T47D (cell line): ENCODE results near the gene COMMD1.
"Not testable (repeated sequence)": the region's sequence is repeated elsewhere in the genome, so short reads cannot be mapped to it uniquely, and the experiment has no call there.

Experiments used
- DNase-seq, 2 experiments: peaks; one replicate each; pipeline versions ENCODE4 v3.0.0 to v3.0.0-alpha.2; 2011 to 2012; ENCODE audit warnings: low read depth in 1 of 2, low spot score in 1 of 2
- JUND ChIP-seq: IDR thresholded peaks from 2 replicates; pipeline ENCODE4 v1.6.1; 2012; ENCODE audit warnings: low read depth
- in situ Hi-C: cut with HindIII; loops from 2 replicates; pipeline ENCODE4 v1.10.0; 2016; ENCODE audit warnings: low sequenced_read_pairs, low pct_unique_long_range_greater_than_20kb

COMMD1 gene

DNA sequence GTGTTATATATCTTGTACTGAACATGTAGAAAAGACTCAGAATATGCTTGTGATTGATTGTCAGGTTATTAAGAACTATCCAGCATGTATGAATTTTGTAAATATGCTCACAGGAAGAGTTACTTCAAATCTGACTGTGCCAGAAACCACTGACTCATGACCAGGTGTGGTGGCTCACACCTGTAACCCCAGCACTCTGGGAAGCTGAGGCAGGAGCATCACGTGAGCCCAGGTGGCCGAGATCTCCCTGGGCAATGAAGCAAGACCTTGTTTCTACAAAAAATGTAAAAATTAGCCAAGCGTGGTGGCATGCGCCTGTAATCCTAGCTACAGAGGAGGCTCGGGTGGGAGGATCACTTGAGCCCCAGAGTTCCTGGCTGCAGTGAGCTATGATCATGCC is 126.6 kb downstream of the COMMD1 start:
- no peak for DNase-seq
- TF ChIP-seq JUND = no peak
- in situ Hi-C loops = no loop called here

DNA sequence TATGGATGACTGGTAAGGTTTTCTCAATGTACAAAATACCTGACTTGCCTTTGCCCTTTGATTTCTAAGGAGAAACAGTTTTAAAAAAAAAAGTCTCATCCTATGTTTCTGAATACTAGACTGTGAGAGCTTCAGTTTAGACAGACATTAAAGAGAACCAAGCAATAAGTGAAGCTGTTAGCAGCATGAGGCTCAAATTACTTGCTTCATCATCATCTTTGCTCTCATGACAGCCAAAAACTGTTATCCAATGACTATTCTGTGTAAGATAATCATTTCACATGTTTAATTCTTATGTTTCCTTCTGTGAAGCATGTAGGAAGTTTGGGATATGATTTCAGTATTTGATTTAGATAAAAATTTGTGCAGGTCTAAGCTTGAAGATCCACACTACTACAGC is 129.2 kb downstream of the COMMD1 start:
- TF ChIP-seq JUND = no peak
- no peak for DNase-seq
- in situ Hi-C loops = no loop called here

DNA sequence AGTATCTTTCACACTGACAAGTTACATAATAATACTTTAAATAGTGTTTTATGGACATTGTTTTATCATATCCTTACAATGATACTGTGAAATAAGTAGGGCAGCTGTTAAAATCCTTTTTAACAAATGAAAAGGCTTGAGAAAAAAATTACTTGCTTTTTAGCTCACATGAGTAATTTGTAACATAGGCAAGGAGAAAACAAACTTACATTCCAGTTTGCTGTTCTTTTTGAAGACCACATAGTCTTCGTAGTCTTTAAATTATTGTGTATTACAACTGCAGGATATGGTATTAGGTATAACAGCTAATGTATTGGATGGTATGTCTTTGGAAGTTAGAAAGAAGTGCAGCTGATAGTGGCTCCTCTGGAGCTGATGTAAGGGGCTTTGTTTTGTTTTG is 130.8 kb downstream of the COMMD1 start:
- in situ Hi-C loops = no loop called here
- no peak for TF ChIP-seq JUND
- DNase-seq = no peak

DNA sequence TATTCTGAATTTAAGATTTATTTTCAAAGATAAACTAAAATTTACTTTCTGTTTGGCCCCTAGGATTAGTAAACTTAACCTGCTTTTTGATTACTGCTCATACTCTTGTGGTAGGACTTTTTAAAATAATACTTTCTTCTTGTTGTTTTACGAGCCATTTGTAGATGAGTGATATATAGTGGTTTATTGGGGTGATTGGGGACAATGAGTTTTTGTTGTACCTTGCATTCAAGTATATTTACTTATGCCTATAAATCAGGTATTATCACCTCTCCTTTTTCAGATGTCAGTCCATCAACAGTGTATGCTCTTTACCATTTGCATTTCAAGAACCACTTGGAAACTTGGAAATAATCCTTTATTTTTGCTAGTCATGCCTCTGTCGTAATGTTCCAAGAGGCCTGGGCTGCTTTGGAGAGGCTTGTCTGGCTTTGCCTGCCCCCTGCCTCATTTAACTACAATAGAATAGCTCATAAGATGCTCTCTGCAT is 131.3 kb downstream of the COMMD1 start:
- in situ Hi-C loops = no loop called here
- DNase-seq = no peak
- no peak for TF ChIP-seq JUND

DNA sequence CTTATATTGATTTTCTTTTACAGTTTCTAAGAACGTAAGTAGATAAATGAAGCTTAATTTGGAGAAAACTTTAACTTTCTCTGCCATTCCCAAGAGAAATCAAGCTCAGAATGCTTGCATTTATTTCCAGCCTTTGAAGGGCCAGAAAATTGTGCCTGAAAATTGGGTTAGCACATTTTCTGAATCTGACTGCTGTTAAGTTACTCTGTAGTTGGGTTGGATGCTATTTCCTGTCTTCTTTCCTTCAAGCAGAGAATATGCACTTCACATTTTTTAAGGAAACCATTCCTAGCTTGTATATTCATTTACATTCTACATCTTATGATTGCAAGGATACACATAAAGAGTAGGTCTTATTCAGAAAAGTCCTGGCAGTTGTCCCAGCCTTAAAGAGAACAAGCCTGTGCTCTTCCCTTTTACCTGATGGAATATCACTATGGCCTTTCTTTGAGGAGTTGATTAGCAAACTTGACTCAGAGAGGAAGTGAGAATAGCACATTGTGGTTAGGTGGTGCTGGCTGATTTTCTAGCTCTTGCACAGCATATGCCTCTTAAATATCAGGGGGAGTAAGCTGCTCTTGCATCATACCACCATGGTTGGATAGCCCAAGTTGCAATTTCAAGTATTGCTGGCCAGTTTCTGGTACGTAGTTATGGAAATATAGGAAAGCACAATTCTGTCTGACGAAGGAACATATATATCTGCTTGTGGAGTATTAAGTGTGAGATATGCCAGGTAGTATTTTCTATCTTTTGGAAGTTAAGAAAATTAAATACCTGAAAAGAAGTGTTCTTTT is 133.7 kb downstream of the COMMD1 start:
- TF ChIP-seq JUND = no peak
- in situ Hi-C loops = no loop called here
- no peak for DNase-seq

DNA sequence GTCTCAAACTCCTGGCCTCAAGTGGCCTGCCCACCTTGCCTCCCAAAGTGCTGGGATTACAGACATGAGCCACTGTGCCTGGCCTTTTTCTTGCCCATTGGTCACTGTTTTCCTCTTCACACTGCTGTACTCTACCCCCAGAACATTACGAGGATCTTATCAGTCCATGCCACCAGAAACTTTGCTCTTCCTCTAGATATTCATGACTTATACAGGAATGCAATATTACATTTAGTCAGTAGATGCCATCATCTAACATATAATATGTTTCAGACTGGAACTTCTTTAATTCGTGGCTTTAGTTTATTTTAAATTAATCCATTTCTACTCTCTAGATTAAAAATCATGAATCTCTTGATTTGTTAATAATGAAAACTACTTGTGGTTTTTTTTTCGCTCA is 135.5 kb downstream of the COMMD1 start:
- no peak for DNase-seq
- in situ Hi-C loops = no loop called here
- no peak for TF ChIP-seq JUND

DNA sequence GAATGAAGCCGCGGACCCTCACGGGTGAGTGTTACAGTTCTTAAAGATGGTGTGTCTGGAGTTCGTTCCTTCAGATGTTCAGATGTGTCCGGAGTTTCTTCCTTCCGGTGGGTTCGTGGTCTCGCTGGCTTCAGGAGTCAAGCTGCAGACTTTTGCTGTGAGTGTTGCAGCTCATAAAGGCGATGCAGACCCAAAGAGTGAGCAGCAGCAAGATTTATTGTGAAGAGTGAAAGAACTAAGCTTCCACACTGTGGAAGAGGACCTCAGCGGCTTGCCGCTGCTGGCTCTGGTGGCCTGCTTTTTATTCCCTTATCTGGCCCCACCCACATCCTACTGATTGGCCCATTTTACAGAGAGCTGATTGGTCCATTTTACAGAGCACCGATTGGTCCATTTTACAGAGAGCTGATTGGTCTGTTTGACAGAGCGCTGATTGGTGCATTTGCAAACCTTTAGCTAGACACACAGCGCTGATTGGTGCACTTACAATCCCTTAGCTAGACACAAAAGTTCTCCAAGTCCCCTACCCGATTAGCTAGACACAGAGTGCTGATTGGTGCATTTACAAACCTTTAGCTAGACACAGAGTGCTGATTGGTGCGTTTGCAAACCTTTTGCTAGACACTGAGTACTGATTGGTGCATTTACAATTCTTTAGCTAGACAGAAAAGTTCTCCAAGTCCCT is 136.4 kb downstream of the COMMD1 start:
- DNase-seq, in situ Hi-C loops: not testable (repeated sequence)

DNA sequence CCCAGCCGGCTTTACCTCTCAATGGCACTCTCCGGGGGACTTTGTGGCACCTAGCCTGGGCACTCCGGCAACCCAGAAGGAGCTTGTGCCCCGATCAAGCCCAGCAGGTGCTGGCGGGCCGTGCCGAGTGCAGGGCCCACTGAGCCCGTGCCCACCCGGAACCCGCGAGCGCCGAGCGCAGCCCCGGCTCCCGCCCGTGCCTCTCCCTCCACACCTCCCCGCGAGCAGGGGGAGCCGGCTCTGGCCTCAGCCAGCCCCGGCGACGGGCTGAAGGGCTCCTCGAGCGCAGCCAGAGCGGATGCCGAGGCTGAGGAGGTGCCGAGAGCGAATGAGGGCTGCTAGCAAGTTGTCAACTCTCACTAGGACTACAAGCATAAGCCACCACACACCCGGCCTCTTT is 136.9 kb downstream of the COMMD1 start:
- DNase-seq = no peak
- no peak for TF ChIP-seq JUND
- in situ Hi-C loops = no loop called here

DNA sequence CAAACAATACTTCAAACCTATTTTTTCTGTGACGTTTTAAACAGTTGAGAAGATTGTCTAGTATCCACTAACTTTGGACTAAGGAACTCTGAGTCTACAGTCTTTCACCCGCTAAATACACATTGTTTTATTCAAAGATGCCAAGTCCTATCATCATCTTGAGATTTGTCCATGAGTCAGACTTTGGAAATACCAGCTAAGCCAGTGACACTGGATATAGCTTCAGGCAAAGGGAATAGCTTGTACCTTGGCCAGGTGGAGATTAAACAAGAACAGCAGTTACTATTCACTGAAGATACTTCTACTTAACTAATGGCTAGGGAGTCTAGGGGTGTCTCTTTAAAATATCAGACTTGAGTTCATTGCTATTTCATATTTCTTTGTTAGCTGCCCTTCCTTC is 137.5 kb downstream of the COMMD1 start:
- in situ Hi-C loops = no loop called here
- TF ChIP-seq JUND = 0 out of 2 replicates have a peak, but pooled peaks have one; percentile 21

DNA sequence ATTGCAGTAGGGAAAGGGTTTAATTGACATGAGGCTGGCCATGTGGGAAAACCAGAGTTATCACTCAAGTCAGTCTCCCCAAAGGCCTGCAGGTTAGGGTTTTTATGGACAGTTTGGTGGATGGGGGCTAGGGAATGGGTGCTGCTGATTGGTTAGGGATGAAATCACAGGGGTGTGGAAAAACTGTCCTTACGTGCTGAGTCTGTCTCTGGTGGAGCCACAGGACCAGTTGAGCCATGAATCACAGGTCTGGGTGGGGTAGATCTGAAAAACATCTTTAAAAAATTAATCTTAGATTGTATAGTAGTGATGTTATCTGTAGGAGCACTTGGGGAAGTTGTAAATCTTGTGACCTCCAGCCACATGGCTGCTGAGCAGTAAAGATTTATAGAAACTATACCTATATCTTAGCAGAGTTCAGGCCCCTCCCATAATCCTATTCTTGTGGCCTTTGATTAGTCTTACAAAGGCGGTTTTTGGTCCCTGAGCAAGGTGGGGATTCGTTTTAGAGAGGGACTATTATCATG is 139.6 kb downstream of the COMMD1 start:
- in situ Hi-C loops = no loop called here
- no peak for DNase-seq
- TF ChIP-seq JUND = no peak

More for the DNA sequence above, 137.5 kb downstream of the COMMD1 start:
- peak; percentile 14 to 78 for DNase-seq

DNA sequence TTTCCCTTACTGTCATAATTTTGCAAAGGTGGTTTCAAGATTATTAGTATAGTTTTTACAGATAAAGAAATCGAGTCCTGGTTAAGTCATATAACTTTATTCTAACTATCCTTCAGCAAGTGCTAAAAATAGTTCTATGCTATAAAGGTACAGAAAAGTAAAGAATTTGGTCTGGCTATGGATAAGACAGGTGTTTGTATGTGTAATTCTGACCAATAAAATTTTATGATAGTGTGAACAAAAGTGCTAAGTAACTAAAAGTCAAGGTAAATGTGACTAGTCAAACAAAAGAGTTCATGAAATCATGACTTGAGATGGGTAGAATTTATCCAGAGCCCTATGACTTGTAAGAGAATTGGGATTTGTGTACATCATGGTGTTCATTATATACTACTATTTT is 140.7 kb downstream of the COMMD1 start:
- DNase-seq = no peak
- in situ Hi-C loops = no loop called here
- TF ChIP-seq JUND = no peak

DNA sequence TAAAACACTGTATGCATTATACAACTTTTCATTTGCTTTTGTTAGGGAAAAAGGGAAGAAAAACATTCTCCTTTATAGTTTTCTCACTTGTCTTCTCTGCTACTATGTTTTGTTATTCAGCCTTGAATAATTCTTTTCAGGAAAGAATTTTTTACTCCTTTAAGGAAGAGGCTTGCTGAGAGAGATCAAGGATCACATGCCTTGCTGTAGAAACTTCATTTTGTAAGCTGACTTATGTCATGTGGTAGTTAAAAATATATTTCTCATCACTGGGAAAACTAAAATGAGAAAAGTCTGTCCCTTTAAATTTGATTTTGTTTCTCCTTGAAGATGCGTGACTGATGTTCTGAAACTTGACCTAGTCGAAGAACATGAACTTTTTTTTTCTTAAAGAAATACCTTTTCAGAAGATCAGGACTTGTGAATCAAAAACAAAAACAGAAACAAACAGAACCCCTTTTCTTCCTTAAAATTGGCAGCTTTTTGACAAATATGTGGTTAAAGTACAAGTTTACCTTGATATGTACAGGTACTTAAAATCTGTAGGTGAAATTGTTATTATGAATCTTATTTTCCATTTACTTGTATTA is 145.1 kb downstream of the COMMD1 start:
- no peak for TF ChIP-seq JUND
- in situ Hi-C loops = no loop called here
- no peak for DNase-seq
